ENCODE measurements around the gene EREG. TPM values are rescaled to one million over a fixed set of nuclear protein-coding genes. Genes with fewer than 3 reads are reported as not detected.

The EREG gene
- total RNA-seq, 2 experiments from 2014 or later, result 0.58 to 0.59 TPM

DNA sequence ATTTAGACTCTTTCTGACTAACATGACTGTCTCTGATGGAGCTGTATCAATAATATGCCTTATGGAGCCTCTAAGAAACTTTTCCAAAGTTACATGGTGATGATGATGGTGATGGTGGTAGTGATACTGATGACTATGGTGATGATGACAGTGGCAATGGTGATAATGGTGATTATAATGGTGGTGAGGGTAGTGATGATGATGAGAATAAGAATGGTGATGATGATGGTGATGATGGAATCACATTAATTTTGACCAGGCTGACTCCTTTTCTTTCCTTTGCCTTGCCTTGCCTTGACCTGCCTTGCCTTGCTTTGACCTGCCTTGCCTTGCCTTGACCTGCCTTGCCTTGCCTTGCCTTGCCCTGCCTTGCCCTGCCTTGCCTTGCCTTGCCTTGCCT, 48.3 kb downstream of the EREG start:
- Mint-ChIP-seq H3K4me3 (no peak overlapping the region), H3K36me3 (ENCODE audit: low read depth) (no peaks in the 10 kb centered on the region), H3K27me3 (peaks cover 7% of the 10 kb centered on the region), H3K9me3 (no peaks in the 10 kb centered on the region), H3K4me1 (ENCODE audit: low read depth) (no peaks in the 10 kb centered on the region), H3K27ac (no peak overlapping the region)
- ATAC-seq (ENCODE audit: poor library complexity) (no peak), DNase-seq (no peak)
- H3K4me1 ChIP-seq (ENCODE audit: insufficient read depth, low read length), result no peaks in the 10 kb centered on the region
- no peak overlapping the region for H3K4me3 ChIP-seq (ENCODE audit: low read length)
- TF ChIP-seq, protein P1, sequence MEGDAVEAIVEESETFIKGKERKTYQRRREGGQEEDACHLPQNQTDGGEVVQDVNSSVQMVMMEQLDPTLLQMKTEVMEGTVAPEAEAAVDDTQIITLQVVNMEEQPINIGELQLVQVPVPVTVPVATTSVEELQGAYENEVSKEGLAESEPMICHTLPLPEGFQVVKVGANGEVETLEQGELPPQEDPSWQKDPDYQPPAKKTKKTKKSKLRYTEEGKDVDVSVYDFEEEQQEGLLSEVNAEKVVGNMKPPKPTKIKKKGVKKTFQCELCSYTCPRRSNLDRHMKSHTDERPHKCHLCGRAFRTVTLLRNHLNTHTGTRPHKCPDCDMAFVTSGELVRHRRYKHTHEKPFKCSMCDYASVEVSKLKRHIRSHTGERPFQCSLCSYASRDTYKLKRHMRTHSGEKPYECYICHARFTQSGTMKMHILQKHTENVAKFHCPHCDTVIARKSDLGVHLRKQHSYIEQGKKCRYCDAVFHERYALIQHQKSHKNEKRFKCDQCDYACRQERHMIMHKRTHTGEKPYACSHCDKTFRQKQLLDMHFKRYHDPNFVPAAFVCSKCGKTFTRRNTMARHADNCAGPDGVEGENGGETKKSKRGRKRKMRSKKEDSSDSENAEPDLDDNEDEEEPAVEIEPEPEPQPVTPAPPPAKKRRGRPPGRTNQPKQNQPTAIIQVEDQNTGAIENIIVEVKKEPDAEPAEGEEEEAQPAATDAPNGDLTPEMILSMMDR (IDR thresholded peaks at IDR 0.05), result no peak
- intact Hi-C loops (cut with DNase I, micrococcal nuclease), result no loop called here
- H3K27me3 ChIP-seq (ENCODE audit: control insufficient read depth in 1 of 2, insufficient read depth in 2 of 2, low read length in 2 of 2), result no peaks in the 10 kb centered on the region
- H3K27ac ChIP-seq (ENCODE audit: low read depth in 1 of 2, low read length in 2 of 2), result no peak overlapping the region
- no peaks in the 10 kb centered on the region for H3K9me3 ChIP-seq (ENCODE audit: control insufficient read depth in 1 of 2, insufficient read depth in 1 of 2, low read length in 2 of 2)
- POLR2A ChIA-PET, result no interaction called here
- no peaks in the 10 kb centered on the region for H3K36me3 ChIP-seq (ENCODE audit: insufficient read depth, low read length)
- CTCF ChIA-PET, result no interaction called here

DNA sequence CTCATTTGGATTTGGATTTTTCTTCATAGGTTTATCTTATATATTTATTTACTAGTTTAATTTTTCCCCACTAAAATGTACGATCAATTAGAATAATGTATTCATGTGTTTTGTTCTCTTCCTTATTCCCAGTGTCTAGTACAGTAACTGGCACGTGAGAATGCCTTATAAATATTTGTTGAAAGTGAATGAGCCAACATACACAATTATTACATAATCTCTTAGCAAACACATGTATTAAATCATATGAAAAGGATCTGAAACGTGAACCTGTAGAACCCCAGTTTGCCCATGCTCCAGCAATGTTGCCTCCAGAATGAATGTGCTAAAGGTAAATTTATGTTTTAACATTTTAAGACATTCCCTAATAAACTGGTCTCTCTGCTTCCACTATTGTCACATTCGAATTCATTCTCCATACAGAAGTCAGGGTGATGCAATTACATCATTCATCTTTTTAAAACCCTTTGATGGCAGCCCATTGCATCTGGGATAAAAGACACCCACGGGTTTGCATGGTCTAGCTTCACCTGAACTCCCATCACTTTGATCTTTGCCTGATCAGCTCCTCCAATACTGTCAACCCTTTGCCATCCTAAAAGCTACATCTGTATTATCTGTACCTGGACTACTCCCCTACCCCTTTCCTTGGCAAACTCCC, 49.3 kb downstream of the EREG start:
- no peaks in the 10 kb centered on the region for H3K9me3 ChIP-seq (ENCODE audit: control insufficient read depth in 1 of 2, insufficient read depth in 1 of 2, low read length in 2 of 2)
- DNase-seq (no peak), ATAC-seq (ENCODE audit: poor library complexity) (no peak)
- Mint-ChIP-seq H3K4me1 (ENCODE audit: low read depth) (no peaks in the 10 kb centered on the region), H3K36me3 (ENCODE audit: low read depth) (no peaks in the 10 kb centered on the region), H3K27me3 (peaks cover 14% of the 10 kb centered on the region), H3K27ac (no peak overlapping the region), H3K9me3 (no peaks in the 10 kb centered on the region), H3K4me3 (no peak overlapping the region)
- H3K4me3 ChIP-seq (ENCODE audit: low read length), result no peak overlapping the region
- ChIA-PET CTCF (no interaction called here), POLR2A (interaction anchor here (1.0 kb wide), 1 partner anchor 17 kb away, joined by 3 read pairs; no protein-coding TSS in a partner anchor)
- no peaks in the 10 kb centered on the region for H3K36me3 ChIP-seq (ENCODE audit: insufficient read depth, low read length)
- H3K27ac ChIP-seq (ENCODE audit: low read depth in 1 of 2, low read length in 2 of 2), result no peak overlapping the region
- no peaks in the 10 kb centered on the region for H3K4me1 ChIP-seq (ENCODE audit: insufficient read depth, low read length)
- TF ChIP-seq, protein P1 (IDR thresholded peaks at IDR 0.05), result no peak
- H3K27me3 ChIP-seq (ENCODE audit: control insufficient read depth in 1 of 2, insufficient read depth in 2 of 2, low read length in 2 of 2), result no peaks in the 10 kb centered on the region
- intact Hi-C loops (cut with DNase I, micrococcal nuclease), result no loop called here

DNA sequence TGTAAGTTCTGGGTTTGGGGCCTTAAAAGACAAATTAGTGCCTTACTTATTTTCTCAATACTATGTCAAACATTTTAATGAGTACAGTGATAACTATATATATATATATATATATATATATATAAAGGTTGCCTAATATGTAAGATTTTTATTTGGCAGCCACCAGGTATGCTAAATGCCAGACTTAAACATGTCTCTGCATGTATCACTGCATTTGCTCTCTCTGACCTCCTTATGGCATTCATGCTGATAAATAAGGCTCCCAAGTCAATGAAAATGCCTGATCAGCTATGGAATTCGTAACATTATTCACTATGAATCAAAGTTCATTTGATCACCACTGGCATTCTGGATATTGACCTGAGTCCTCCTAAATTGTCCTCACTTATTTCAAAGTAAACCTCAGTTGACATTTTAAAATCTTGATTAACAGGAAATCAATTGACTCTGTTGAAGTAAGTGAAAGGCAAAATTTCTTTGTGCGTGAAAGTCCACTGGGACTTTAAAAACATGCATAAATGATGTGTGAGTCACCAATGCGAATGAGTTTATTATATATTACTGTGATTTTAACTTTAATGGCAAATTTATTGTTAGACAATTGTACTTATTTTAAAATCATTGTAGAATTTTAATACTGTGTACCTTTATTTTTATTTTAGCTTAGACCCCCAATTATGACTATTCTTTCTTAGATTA, 50.8 kb downstream of the EREG start:
- H3K9me3 ChIP-seq (ENCODE audit: control insufficient read depth in 1 of 2, insufficient read depth in 1 of 2, low read length in 2 of 2), result no peaks in the 10 kb centered on the region
- no peak overlapping the region for H3K27ac ChIP-seq (ENCODE audit: low read depth in 1 of 2, low read length in 2 of 2)
- TF ChIP-seq, protein P1 (IDR thresholded peaks at IDR 0.05), result no peak
- Mint-ChIP-seq H3K36me3 (ENCODE audit: low read depth) (no peaks in the 10 kb centered on the region), H3K4me3 (no peak overlapping the region), H3K27ac (no peak overlapping the region), H3K4me1 (ENCODE audit: low read depth) (no peaks in the 10 kb centered on the region), H3K27me3 (peaks cover 20% of the 10 kb centered on the region), H3K9me3 (no peaks in the 10 kb centered on the region)
- no peak for DNase-seq
- no peak for ATAC-seq (ENCODE audit: poor library complexity)
- no peaks in the 10 kb centered on the region for H3K4me1 ChIP-seq (ENCODE audit: insufficient read depth, low read length)
- no peak overlapping the region for H3K4me3 ChIP-seq (ENCODE audit: low read length)
- H3K36me3 ChIP-seq (ENCODE audit: insufficient read depth, low read length), result no peaks in the 10 kb centered on the region
- ChIA-PET CTCF (no interaction called here), POLR2A (no interaction called here)
- intact Hi-C loops (cut with DNase I, micrococcal nuclease), result no loop called here
- H3K27me3 ChIP-seq (ENCODE audit: control insufficient read depth in 1 of 2, insufficient read depth in 2 of 2, low read length in 2 of 2), result no peaks in the 10 kb centered on the region

All from CD4-positive, alpha-beta T cell (primary cell).